GM12891 (cell line): Measurements from ENCODE around the gene CPEB2.

ENCODE experiments used
- PAX5 ChIP-seq: IDR thresholded peaks from 2 replicates; pipeline ENCODE4 v1.6.1; 2011; ENCODE audit warnings: low read length, moderate library complexity, mild to moderate bottlenecking; ENCODE audit not compliant: insufficient read depth, severe bottlenecking
- POLR2A ChIP-seq: IDR thresholded peaks from 2 replicates; pipeline ENCODE4 v1.6.1; 2011; ENCODE audit warnings: low read depth, low read length, control low read depth
- POLR2AphosphoS5 ChIP-seq: IDR thresholded peaks from 2 replicates; pipeline ENCODE4 v1.6.1; 2011; ENCODE audit warnings: low read depth, low read length, control low read depth
- POU2F2 ChIP-seq: IDR thresholded peaks from 2 replicates; pipeline ENCODE4 v1.6.1; 2011; ENCODE audit warnings: low read depth, mild to moderate bottlenecking, control low read depth, low read length, moderate library complexity
- TAF1 ChIP-seq: IDR thresholded peaks from 2 replicates; pipeline ENCODE4 v1.6.1; 2011; ENCODE audit warnings: low read depth, low read length, control low read depth

DNA sequence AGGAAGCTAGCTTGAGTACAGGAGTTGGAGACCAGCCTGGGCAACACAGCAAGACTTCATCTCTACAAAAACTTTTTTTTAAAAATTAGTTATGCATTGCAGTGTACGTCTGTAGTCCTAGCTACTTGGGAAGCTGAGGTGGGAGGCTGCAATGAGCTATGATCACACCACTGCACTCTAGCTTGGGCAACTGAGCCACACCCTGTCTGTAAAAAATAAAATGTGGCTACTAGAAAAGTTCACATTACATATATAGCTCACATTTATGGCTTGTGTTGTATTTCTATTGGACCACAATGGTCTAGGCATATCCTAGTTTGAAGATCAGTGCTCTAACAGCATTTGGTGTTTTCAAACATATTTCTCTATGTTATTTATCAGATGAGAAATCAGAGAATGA is 11.8 kb upstream of the CPEB2 start:
- TF ChIP-seq POLR2A, result no peak
- no peak for TF ChIP-seq POU2F2
- TF ChIP-seq POLR2AphosphoS5, result no peak
- no peak for TF ChIP-seq TAF1
- no peak for TF ChIP-seq PAX5
